ENCODE data around the gene BHMT2. TPM values are rescaled to one million over a fixed set of nuclear protein-coding genes. Genes with fewer than 3 reads are reported as not detected.

Gene BHMT2
- total and polyA plus RNA-seq, 10 donors = 0.17 to 2.6 (median 0.64) TPM; not detected in 1

GRCh38 chr5:79111960-79112702 lies 42.6 kb downstream of the BHMT2 start:
- Histone ChIP-seq H3K4me1 (peaks cover 0 to 10% (median 0%) of the 10 kb centered on the region in 6 donors), H3K36me3 (no peaks in the 10 kb centered on the region), H3K27me3 (replicated peaks in 1 of 7) (peaks cover 0 to 48% (median 36%) of the 10 kb centered on the region in 7 donors), H3K27ac (no peak overlapping the region), H3K9me3 (no peaks in the 10 kb centered on the region), H3K4me3 (no peak overlapping the region)
- TF ChIP-seq POLR2AphosphoS5 (IDR thresholded peaks at IDR 0.05) (no peak), POLR2A (IDR thresholded peaks at IDR 0.05) (no peak), CTCF (IDR thresholded peaks at IDR 0.05 in 8 of 11, conservative IDR thresholded peaks at IDR 0.05 in 3 of 11) (no peak)
- 8 to 10% (median 9%) methylated on average over 38 to 39 of the region's 39 CpGs for WGBS, 5 donors
- DNase-seq = no peak
- intact Hi-C loops (cut with DNase I; ENCODE audit: low total_unique reads) = no loop called here

DNA sequence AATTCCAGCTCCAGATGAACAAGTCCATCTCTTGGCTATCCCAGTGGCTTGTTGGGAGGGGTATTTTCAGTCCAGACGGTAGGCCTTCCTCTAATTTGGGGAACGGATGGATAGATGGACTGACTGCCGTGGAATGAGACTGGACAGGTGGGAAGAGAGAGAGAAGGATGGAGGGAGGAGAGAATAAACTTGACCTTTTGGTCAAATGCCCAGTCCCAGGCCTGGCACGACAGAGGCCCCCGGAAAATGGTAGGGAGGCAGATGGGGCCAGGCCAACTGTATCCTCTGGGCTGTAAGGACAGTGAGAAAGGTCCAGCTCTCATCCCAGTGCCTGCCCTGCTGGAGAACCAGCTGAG lies 43.1 kb downstream of the BHMT2 start:
- H3K4me3 ChIP-seq = no peak overlapping the region
- H3K27me3 ChIP-seq (replicated peaks in 1 of 7) = peaks cover 0 to 45% (median 36%) of the 10 kb centered on the region in 7 donors
- H3K36me3 ChIP-seq = no peaks in the 10 kb centered on the region
- no peaks in the 10 kb centered on the region for H3K9me3 ChIP-seq
- intact Hi-C loops (cut with DNase I; ENCODE audit: low total_unique reads) = no loop called here
- TF ChIP-seq POLR2AphosphoS5 (IDR thresholded peaks at IDR 0.05) (no peak), CTCF (IDR thresholded peaks at IDR 0.05 in 8 of 11, conservative IDR thresholded peaks at IDR 0.05 in 3 of 11) (no peak), POLR2A (IDR thresholded peaks at IDR 0.05) (no peak)
- no peak for DNase-seq
- peaks cover 0 to 10% (median 0%) of the 10 kb centered on the region in 6 donors for H3K4me1 ChIP-seq
- 80 to 92% (median 83%) methylated on average over 5 of the region's 5 CpGs for WGBS, 5 donors
- H3K27ac ChIP-seq = no peak overlapping the region

DNA sequence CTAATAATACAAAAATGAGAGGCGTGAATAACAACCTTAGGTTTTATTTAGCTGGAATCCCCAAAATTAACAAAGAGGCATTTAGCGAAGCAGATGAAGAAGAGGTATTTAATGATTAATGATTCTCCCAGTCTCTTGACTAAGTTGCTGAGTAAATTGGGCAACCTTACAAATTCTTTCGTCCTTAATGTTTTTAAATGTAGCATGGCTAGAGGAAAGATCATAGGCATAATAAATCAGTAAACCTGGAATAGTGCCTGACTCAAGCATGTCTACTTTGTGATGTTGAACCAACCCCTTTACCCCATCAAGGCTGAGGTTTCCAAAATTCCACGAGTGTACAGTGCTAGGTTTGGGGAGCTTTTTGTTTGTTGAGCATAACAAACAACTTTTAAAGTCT lies 49.9 kb downstream of the BHMT2 start:
- DNase-seq = no peak
- no peak overlapping the region for H3K4me3 ChIP-seq
- intact Hi-C loops (cut with DNase I; ENCODE audit: low total_unique reads) = no loop called here
- H3K9me3 ChIP-seq = no peaks in the 10 kb centered on the region
- WGBS, 5 donors = 83 to 93% (median 90%) methylated on average over 4 of the region's 4 CpGs
- no peak overlapping the region for H3K27ac ChIP-seq
- H3K36me3 ChIP-seq = no peaks in the 10 kb centered on the region
- TF ChIP-seq POLR2AphosphoS5 (IDR thresholded peaks at IDR 0.05) = no peak
- TF ChIP-seq CTCF (IDR thresholded peaks at IDR 0.05 in 8 of 11, conservative IDR thresholded peaks at IDR 0.05 in 3 of 11) = no peak
- no peak for TF ChIP-seq POLR2A (IDR thresholded peaks at IDR 0.05)
- H3K27me3 ChIP-seq (replicated peaks in 1 of 7) = no peaks in the 10 kb centered on the region
- H3K4me1 ChIP-seq = no peaks in the 10 kb centered on the region

DNA sequence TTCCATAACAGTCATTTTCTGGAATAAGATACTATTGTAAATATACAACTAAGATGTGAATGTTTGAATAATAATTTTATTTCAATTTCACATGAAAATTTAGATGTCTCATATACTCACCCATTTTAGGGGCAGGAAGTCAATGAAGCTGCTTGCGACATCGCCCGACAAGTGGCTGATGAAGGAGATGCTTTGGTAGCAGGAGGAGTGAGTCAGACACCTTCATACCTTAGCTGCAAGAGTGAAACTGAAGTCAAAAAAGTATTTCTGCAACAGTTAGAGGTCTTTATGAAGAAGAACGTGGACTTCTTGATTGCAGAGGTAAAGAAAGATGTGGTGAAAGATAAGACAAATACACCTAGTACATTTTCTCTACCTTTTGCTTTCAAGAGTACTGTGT lies 50.7 kb downstream of the BHMT2 start:
- 75 to 85% (median 81%) methylated on average over 4 of the region's 4 CpGs for WGBS, 5 donors
- no peak for DNase-seq
- H3K36me3 ChIP-seq = no peaks in the 10 kb centered on the region
- intact Hi-C loops (cut with DNase I; ENCODE audit: low total_unique reads) = no loop called here
- H3K27ac ChIP-seq = no peak overlapping the region
- H3K4me3 ChIP-seq = no peak overlapping the region
- H3K4me1 ChIP-seq = no peaks in the 10 kb centered on the region
- no peak for TF ChIP-seq CTCF (IDR thresholded peaks at IDR 0.05 in 8 of 11, conservative IDR thresholded peaks at IDR 0.05 in 3 of 11)
- no peaks in the 10 kb centered on the region for H3K27me3 ChIP-seq (replicated peaks in 1 of 7)
- H3K9me3 ChIP-seq = no peaks in the 10 kb centered on the region
